Esophagus muscularis mucosa (tissue), 4 donors: ENCODE results near the gene ASTN2.

Experiments
- EP300 ChIP-seq: sonication (generic); formaldehyde crosslinking; IDR thresholded peaks from one replicate; pipeline ENCODE4 v1.6.1; 2017; ENCODE audit warnings: antibody characterized with exemption
- POLR2AphosphoS5 ChIP-seq, 2 donors: sonication (generic); formaldehyde crosslinking; IDR thresholded peaks; one replicate each; pipeline ENCODE4 v1.6.1; 2017; ENCODE audit warnings: antibody characterized with exemption in 2 of 2
- TF ChIP-seq, protein P1 (sequence below), 3 experiments: fragments of 200-600 bp in 2 of 3; fragments of 450-650 bp in 1 of 3; sonication (generic) in 2 of 3; IDR thresholded peaks; one replicate each; pipeline ENCODE4 v1.5.1; 2017 to 2019; ENCODE audit warnings: antibody characterized with exemption in 3 of 3, mild to moderate bottlenecking in 2 of 3, moderate library complexity in 1 of 3

DNA sequence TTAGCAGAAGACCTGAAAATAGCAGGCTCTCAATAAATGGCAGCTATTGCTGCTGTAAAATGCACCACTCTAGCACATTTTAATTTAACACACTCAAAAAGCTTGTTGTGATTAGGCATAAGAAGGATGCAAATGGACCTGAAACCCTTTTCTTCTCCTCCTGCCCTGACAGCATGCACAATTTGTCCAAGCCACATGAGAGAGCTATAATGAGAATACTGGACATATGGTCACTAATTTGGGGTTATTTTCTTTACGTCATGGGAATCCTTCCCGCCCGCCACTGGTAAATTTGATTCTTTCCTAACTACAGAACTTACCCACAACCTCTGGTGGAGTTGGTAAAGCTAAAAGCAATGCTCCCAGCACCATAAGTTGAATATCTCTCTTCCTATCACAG, 665.7 kb downstream of the ASTN2 start:
- TF ChIP-seq EP300: no peak
- TF ChIP-seq, protein P1, sequence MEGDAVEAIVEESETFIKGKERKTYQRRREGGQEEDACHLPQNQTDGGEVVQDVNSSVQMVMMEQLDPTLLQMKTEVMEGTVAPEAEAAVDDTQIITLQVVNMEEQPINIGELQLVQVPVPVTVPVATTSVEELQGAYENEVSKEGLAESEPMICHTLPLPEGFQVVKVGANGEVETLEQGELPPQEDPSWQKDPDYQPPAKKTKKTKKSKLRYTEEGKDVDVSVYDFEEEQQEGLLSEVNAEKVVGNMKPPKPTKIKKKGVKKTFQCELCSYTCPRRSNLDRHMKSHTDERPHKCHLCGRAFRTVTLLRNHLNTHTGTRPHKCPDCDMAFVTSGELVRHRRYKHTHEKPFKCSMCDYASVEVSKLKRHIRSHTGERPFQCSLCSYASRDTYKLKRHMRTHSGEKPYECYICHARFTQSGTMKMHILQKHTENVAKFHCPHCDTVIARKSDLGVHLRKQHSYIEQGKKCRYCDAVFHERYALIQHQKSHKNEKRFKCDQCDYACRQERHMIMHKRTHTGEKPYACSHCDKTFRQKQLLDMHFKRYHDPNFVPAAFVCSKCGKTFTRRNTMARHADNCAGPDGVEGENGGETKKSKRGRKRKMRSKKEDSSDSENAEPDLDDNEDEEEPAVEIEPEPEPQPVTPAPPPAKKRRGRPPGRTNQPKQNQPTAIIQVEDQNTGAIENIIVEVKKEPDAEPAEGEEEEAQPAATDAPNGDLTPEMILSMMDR (IDR thresholded peaks at IDR 0.05): no peak
- TF ChIP-seq POLR2AphosphoS5 (IDR thresholded peaks at IDR 0.05): no peak
